Glutamatergic neuron (in vitro differentiated cells): ENCODE data around the gene PTK7. TPM values are rescaled to one million over a fixed set of nuclear protein-coding genes. Genes with fewer than 3 reads are reported as not detected.
A peak's percentile ranks its signal among the peaks of the same experiment; 100 is the strongest.

Experiments
- DNase-seq: peaks from one replicate; pipeline ENCODE4 v3.0.0; 2022
- H3K27ac Mint-ChIP-seq: one replicate; pipeline ENCODE4 v1.8.0; 2020; ENCODE audit warnings: mild to moderate bottlenecking, mixed read lengths, inconsistent platforms; ENCODE audit not compliant: unreplicated experiment
- H3K27me3 Mint-ChIP-seq: one replicate; pipeline ENCODE4 v1.8.0; 2020; ENCODE audit warnings: mild to moderate bottlenecking, moderate library complexity, mixed read lengths, inconsistent platforms; ENCODE audit not compliant: unreplicated experiment
- H3K36me3 Mint-ChIP-seq: one replicate; pipeline ENCODE4 v1.8.0; 2020; ENCODE audit warnings: mild to moderate bottlenecking, mixed read lengths, inconsistent platforms; ENCODE audit not compliant: unreplicated experiment
- H3K4me1 Mint-ChIP-seq: one replicate; pipeline ENCODE4 v1.8.0; 2020; ENCODE audit warnings: mild to moderate bottlenecking, low read depth, mixed read lengths, inconsistent platforms; ENCODE audit not compliant: unreplicated experiment
- H3K4me3 Mint-ChIP-seq: one replicate; pipeline ENCODE4 v1.8.0; 2020; ENCODE audit warnings: mild to moderate bottlenecking, mixed read lengths, inconsistent platforms; ENCODE audit not compliant: unreplicated experiment
- H3K9me3 Mint-ChIP-seq: one replicate; pipeline ENCODE4 v1.8.0; 2020; ENCODE audit warnings: mild to moderate bottlenecking, moderate library complexity, mixed read lengths, inconsistent platforms; ENCODE audit not compliant: unreplicated experiment
- CTCF ChIP-seq: fragments of 200-600 bp; sonication (generic); IDR thresholded peaks from one replicate; pipeline ENCODE4 v1.5.0; 2021; ENCODE audit not compliant: partially characterized antibody, unreplicated experiment
- total RNA-seq: library from RNA; stranded (reverse); fragmentation: NEBNext Ultra II Directional; extraction: Animal tissue kit (Norgen Biotek cat#: 25700); gene quantifications from one replicate; pipeline ENCODE4 v1.2.1, GENCODE V29; 2021; ENCODE audit not compliant: unreplicated experiment

The PTK7 gene
- total RNA-seq, 1 donor from 2014 or later: 166 TPM

DNA sequence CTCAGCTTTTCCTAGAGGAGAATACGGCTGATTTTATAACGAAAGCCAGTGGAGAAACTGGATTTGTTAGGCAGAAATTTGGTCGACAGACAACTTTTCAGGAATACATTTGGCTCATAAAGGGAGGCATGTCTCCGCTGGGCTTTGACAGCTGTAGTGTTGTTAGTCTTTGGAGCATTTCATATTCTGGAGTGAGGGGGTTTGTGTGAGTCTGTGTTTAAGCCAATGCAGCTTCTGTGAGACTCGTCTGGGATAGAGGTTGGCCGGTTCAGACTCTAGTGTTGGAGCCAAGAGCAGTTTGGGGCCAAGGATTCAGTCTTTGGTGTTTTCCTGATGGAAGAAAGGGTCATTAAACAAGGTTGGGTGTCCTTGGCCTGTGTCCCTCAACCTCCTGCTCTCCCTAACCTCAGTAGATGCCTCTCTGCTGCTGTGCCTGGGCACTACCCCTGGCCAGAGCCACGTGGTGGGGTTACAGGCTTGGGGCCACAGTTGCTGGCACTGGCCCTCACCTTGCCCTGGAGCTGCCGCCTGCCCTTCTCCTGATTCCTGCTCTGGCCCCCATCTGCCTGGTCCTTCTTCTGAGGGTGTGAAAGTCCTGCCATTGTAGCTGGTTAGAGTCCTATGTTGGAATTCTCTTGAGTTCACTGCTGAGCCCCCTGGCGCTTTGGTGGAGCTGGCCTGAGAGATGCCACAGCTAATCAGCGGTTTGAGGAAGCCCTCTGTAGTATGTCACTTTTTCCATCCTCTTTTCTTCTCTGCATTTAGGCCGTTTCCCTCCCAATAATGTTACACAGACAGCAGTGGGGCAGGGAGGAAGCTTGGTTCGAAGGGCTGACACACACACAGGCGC lies 6.9 kb downstream of the PTK7 start:
- H3K36me3 Mint-ChIP-seq: peaks cover 4% of the 10 kb centered on the region
- TF ChIP-seq CTCF: no peak
- DNase-seq: no peak
- peaks cover 2% of the 10 kb centered on the region for H3K27me3 Mint-ChIP-seq
- H3K27ac Mint-ChIP-seq: no peak overlapping the region
- no peak overlapping the region for H3K4me3 Mint-ChIP-seq
- H3K9me3 Mint-ChIP-seq: peaks cover 3% of the 10 kb centered on the region
- H3K4me1 Mint-ChIP-seq: peaks cover 19% of the 10 kb centered on the region

- Mint-ChIP-seq H3K9me3 (peaks cover 5% of the 10 kb centered on the region), H3K27ac (no peak overlapping the region), H3K4me1 (peaks cover 24% of the 10 kb centered on the region), H3K36me3 (peaks cover under 1% of the 10 kb centered on the region), H3K4me3 (no peak overlapping the region), H3K27me3 (no peaks in the 10 kb centered on the region)
- DNase-seq: no peak
- no peak for TF ChIP-seq CTCF
Observed at GRCh38 chr6:43086022-43086658, 10.0 kb downstream of the PTK7 start.

DNA sequence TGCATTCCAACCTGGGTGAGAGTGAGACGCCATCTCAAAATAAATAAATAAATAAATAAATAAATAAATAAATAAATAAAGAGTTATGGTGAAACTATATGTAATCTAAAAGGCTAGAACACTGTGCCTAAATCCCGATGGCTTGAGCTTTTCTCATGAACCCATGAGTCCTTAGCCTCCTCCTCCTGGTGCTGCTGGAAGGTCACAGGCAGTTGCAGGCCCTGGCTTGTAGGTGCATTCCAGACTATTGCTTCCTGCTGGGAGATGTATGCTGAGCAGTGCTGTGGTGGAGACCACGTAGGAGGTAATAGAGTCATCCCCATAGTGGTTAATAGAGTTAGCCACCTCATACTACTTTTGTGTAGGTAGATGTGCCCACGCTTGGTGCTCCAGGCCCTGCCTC lies 12.5 kb downstream of the PTK7 start:
- Mint-ChIP-seq H3K36me3 (no peaks in the 10 kb centered on the region), H3K9me3 (peaks cover 5% of the 10 kb centered on the region), H3K4me1 (peaks cover 26% of the 10 kb centered on the region), H3K4me3 (no peak overlapping the region), H3K27me3 (no peaks in the 10 kb centered on the region), H3K27ac (no peak overlapping the region)
- no peak for DNase-seq
- no peak for TF ChIP-seq CTCF

- TF ChIP-seq CTCF: no peak
- no peaks in the 10 kb centered on the region for H3K27me3 Mint-ChIP-seq
- peaks cover 28% of the 10 kb centered on the region for H3K4me1 Mint-ChIP-seq
- H3K4me3 Mint-ChIP-seq: peak overlapping the region; percentile 64
- H3K27ac Mint-ChIP-seq: peak overlapping the region; percentile 83
- no peaks in the 10 kb centered on the region for H3K36me3 Mint-ChIP-seq
- DNase-seq: peak; percentile 42
- H3K9me3 Mint-ChIP-seq: peaks cover 5% of the 10 kb centered on the region
Observed at GRCh38 chr6:43089467-43089866, 13.4 kb downstream of the PTK7 start.
